Panc1 (cell line): ENCODE measurements around the gene MTUS2.

ENCODE experiments used
- CTCF ChIP-seq: fragments of 450-650 bp; IDR thresholded peaks from 2 replicates; pipeline ENCODE4 v1.5.1; 2017; ENCODE audit warnings: mild to moderate bottlenecking
- REST ChIP-seq, 2 experiments: IDR thresholded peaks; 2 replicates each; pipeline ENCODE4 v1.6.1; 2011 to 2012; ENCODE audit warnings: low read depth in 2 of 2, control low read depth in 1 of 2, low read length in 1 of 2, mild to moderate bottlenecking in 1 of 2, moderate library complexity in 1 of 2; ENCODE audit not compliant: insufficient read depth in 1 of 2

GRCh38 chr13:29292045-29292444, 471.9 kb downstream of the MTUS2 start:
- TF ChIP-seq CTCF (no peak), REST (IDR thresholded peaks at IDR 0.05; ENCODE audit: insufficient read depth in 1 of 2, low read depth in 2 of 2, low read length in 1 of 2) (no peak)
